Neural cell (in vitro differentiated cells): ENCODE data around the gene CEP295NL.

ENCODE experiments used
- CTCF ChIP-seq: fragments of 450-650 bp; IDR thresholded peaks from 2 replicates; pipeline ENCODE4 v1.5.1; 2014; ENCODE audit warnings: antibody characterized with exemption, mild to moderate bottlenecking, moderate library complexity; ENCODE audit not compliant: poor library complexity, severe bottlenecking
- EZH2 ChIP-seq: fragments of 200-600, 300-800 bp; shearing (Covaris generic), sonication (generic); IDR thresholded peaks from 2 replicates; pipeline ENCODE4 v1.6.1; 2014; ENCODE audit warnings: antibody characterized with exemption, low read length, borderline replicate concordance, mild to moderate bottlenecking; ENCODE audit not compliant: insufficient read depth, poor library complexity, severe bottlenecking
- TAF1 ChIP-seq: IDR thresholded peaks from 2 replicates; pipeline ENCODE4 v1.6.1; 2012; ENCODE audit warnings: low read depth

GRCh38 chr17:78892936-78893379, 10.0 kb downstream of the CEP295NL start:
- TF ChIP-seq CTCF (no peak), EZH2 (no peak), TAF1 (no peak)
